Neural cell (in vitro differentiated cells): ENCODE measurements around the gene IFT81. TPM values are rescaled to one million over a fixed set of nuclear protein-coding genes. Genes with fewer than 3 reads are reported as not detected.

Experiments
- H2AFZ ChIP-seq: fragments of 200-600, 300-800 bp; sonication (generic), shearing (Covaris generic); 2 replicates; pipeline ENCODE4 v1.6.0; 2014; ENCODE audit warnings: low read depth, mild to moderate bottlenecking, antibody characterized with exemption, low read length, moderate library complexity
- H3F3A ChIP-seq: fragments of 200-600 bp; shearing (Covaris generic); 2 replicates; pipeline ENCODE4 v1.6.1; 2016; ENCODE audit warnings: mild to moderate bottlenecking, moderate library complexity, mixed read lengths, antibody characterized with exemption, low read length; ENCODE audit not compliant: insufficient read depth, poor library complexity, severe bottlenecking
- H3K27ac ChIP-seq: fragments of 200-600, 300-800 bp; sonication (generic), shearing (Covaris generic); 2 replicates; pipeline ENCODE4 v1.5.1; 2014; ENCODE audit warnings: mild to moderate bottlenecking, low read length, moderate library complexity
- H3K27me3 ChIP-seq: fragments of 300-800, 200-600 bp; sonication (generic), shearing (Covaris generic); 2 replicates; pipeline ENCODE4 v1.6.0; 2014; ENCODE audit warnings: mild to moderate bottlenecking, low read depth, low read length, moderate library complexity; ENCODE audit not compliant: insufficient read depth
- H3K36me3 ChIP-seq: fragments of 300-800, 200-600 bp; sonication (generic), shearing (Covaris generic); 2 replicates; pipeline ENCODE4 v1.5.1; 2014; ENCODE audit warnings: mild to moderate bottlenecking, antibody characterized with exemption, low read length, moderate library complexity; ENCODE audit not compliant: insufficient read depth
- H3K4me2 ChIP-seq: fragments of 300-800, 200-600 bp; sonication (generic), shearing (Covaris generic); 2 replicates; pipeline ENCODE4 v1.6.0; 2014; ENCODE audit warnings: mild to moderate bottlenecking, low read length
- H3K4me3 ChIP-seq: fragments of 300-800, 200-600 bp; sonication (generic), shearing (Covaris generic); 2 replicates; pipeline ENCODE4 v1.5.1; 2014; ENCODE audit warnings: mild to moderate bottlenecking, low read length, moderate library complexity
- H3K79me2 ChIP-seq: fragments of 200-600 bp; shearing (Covaris generic); replicated peaks from 2 replicates; pipeline ENCODE4 v1.6.0; 2014; ENCODE audit warnings: mild to moderate bottlenecking, low read length, moderate library complexity; ENCODE audit not compliant: insufficient read depth
- H3K9ac ChIP-seq: fragments of 300-800, 200-600 bp; sonication (generic), shearing (Covaris generic); 2 replicates; pipeline ENCODE4 v1.6.1; 2016; ENCODE audit warnings: mild to moderate bottlenecking, low read length, mixed read lengths
- H3K9me2 ChIP-seq: fragments of 200-600 bp; shearing (Covaris generic); 2 replicates; pipeline ENCODE4 v1.6.1; 2016; ENCODE audit warnings: mild to moderate bottlenecking, low read length, mixed read lengths; ENCODE audit not compliant: insufficient read depth
- H3K9me3 ChIP-seq: fragments of 200-600, 300-800 bp; sonication (generic), shearing (Covaris generic); 2 replicates; pipeline ENCODE4 v1.6.1; 2016; ENCODE audit warnings: mild to moderate bottlenecking, mixed run types, low read length, moderate library complexity, mixed read lengths
- H4K20me1 ChIP-seq: fragments of 200-600 bp; shearing (Covaris generic); 2 replicates; pipeline ENCODE4 v1.6.1; 2016; ENCODE audit warnings: mild to moderate bottlenecking, mixed run types; ENCODE audit not compliant: insufficient read depth
- EP300 ChIP-seq: fragments of 450-650 bp; conservative IDR thresholded peaks from 2 replicates; pipeline ENCODE4 v1.6.1; 2014; ENCODE audit warnings: antibody characterized with exemption, mild to moderate bottlenecking, moderate library complexity; ENCODE audit not compliant: poor library complexity, severe bottlenecking
- EZH2 ChIP-seq: fragments of 200-600, 300-800 bp; shearing (Covaris generic), sonication (generic); IDR thresholded peaks from 2 replicates; pipeline ENCODE4 v1.6.1; 2014; ENCODE audit warnings: antibody characterized with exemption, low read length, borderline replicate concordance, mild to moderate bottlenecking; ENCODE audit not compliant: insufficient read depth, poor library complexity, severe bottlenecking
- MXI1 ChIP-seq: fragments of 450-650 bp; conservative IDR thresholded peaks from 2 replicates; pipeline ENCODE4 v1.6.1; 2014; ENCODE audit warnings: antibody characterized with exemption, mild to moderate bottlenecking; ENCODE audit not compliant: poor library complexity, severe bottlenecking
- POLR2AphosphoS5 ChIP-seq: IDR thresholded peaks from 2 replicates; pipeline ENCODE4 v1.6.1; 2012
- RAD21 ChIP-seq: fragments of 450-650 bp; conservative IDR thresholded peaks from 2 replicates; pipeline ENCODE4 v1.6.1; 2014; ENCODE audit warnings: antibody characterized with exemption, mild to moderate bottlenecking, moderate library complexity
- SMC3 ChIP-seq: fragments of 450-650 bp; conservative IDR thresholded peaks from 2 replicates; pipeline ENCODE4 v1.6.1; 2014; ENCODE audit warnings: antibody characterized with exemption, mild to moderate bottlenecking, moderate library complexity; ENCODE audit not compliant: poor library complexity
- TAF1 ChIP-seq: IDR thresholded peaks from 2 replicates; pipeline ENCODE4 v1.6.1; 2012; ENCODE audit warnings: low read depth
- polyA plus RNA-seq: library from polyadenylated mRNA; depleted of rRNA; stranded (reverse); fragments of >200 nt; gene quantifications from 2 replicates; pipeline ENCODE4 v1.2.3, GENCODE V29; 2014
- TF ChIP-seq, protein P1 (sequence below): IDR thresholded peaks from 2 replicates; pipeline ENCODE4 v1.6.1; 2012; ENCODE audit warnings: borderline replicate concordance
- TF ChIP-seq, protein P2 (sequence below): fragments of 450-650 bp; IDR thresholded peaks from 2 replicates; pipeline ENCODE4 v1.5.1; 2014; ENCODE audit warnings: antibody characterized with exemption, mild to moderate bottlenecking, moderate library complexity; ENCODE audit not compliant: poor library complexity, severe bottlenecking

Gene IFT81
- polyA plus RNA-seq, 1 donor from 2014 or later = 120 TPM

DNA sequence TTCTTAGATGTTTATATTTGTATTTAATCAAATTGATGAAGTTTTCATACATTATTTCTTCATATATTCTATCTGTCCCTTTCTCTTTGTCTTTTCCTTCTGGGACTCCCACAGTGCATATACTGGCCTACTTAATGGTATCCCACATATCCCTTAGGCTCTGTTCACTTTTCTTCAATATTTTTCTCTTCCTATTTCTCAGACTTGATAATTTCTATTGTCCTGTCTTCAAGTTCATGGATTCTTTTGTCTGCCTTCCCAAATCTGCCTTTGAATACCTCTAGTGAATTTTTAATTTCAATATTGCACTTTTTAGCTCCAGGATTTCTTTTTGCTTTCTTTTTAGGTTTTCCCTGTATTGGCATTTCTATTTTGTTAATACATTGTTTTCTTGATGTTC is 33.4 kb downstream of the IFT81 start:
- Histone ChIP-seq H3K79me2 (no peaks in the 10 kb centered on the region), H2AFZ (no peak overlapping the region), H3K9ac (no peak overlapping the region), H3K4me3 (no peak overlapping the region), H3F3A (no peaks in the 10 kb centered on the region), H3K27ac (no peak overlapping the region), H3K27me3 (no peaks in the 10 kb centered on the region), H3K9me2 (no peaks in the 10 kb centered on the region), H3K4me2 (no peak overlapping the region), H3K9me3 (no peaks in the 10 kb centered on the region), H3K36me3 (peaks cover 17% of the 10 kb centered on the region), H4K20me1 (no peaks in the 10 kb centered on the region)
- TF ChIP-seq POLR2AphosphoS5 = no peak
- no peak for TF ChIP-seq EP300
- no peak for TF ChIP-seq SMC3
- TF ChIP-seq MXI1 = no peak
- TF ChIP-seq, protein P1, sequence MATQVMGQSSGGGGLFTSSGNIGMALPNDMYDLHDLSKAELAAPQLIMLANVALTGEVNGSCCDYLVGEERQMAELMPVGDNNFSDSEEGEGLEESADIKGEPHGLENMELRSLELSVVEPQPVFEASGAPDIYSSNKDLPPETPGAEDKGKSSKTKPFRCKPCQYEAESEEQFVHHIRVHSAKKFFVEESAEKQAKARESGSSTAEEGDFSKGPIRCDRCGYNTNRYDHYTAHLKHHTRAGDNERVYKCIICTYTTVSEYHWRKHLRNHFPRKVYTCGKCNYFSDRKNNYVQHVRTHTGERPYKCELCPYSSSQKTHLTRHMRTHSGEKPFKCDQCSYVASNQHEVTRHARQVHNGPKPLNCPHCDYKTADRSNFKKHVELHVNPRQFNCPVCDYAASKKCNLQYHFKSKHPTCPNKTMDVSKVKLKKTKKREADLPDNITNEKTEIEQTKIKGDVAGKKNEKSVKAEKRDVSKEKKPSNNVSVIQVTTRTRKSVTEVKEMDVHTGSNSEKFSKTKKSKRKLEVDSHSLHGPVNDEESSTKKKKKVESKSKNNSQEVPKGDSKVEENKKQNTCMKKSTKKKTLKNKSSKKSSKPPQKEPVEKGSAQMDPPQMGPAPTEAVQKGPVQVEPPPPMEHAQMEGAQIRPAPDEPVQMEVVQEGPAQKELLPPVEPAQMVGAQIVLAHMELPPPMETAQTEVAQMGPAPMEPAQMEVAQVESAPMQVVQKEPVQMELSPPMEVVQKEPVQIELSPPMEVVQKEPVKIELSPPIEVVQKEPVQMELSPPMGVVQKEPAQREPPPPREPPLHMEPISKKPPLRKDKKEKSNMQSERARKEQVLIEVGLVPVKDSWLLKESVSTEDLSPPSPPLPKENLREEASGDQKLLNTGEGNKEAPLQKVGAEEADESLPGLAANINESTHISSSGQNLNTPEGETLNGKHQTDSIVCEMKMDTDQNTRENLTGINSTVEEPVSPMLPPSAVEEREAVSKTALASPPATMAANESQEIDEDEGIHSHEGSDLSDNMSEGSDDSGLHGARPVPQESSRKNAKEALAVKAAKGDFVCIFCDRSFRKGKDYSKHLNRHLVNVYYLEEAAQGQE = no peak
- TF ChIP-seq, protein P2, sequence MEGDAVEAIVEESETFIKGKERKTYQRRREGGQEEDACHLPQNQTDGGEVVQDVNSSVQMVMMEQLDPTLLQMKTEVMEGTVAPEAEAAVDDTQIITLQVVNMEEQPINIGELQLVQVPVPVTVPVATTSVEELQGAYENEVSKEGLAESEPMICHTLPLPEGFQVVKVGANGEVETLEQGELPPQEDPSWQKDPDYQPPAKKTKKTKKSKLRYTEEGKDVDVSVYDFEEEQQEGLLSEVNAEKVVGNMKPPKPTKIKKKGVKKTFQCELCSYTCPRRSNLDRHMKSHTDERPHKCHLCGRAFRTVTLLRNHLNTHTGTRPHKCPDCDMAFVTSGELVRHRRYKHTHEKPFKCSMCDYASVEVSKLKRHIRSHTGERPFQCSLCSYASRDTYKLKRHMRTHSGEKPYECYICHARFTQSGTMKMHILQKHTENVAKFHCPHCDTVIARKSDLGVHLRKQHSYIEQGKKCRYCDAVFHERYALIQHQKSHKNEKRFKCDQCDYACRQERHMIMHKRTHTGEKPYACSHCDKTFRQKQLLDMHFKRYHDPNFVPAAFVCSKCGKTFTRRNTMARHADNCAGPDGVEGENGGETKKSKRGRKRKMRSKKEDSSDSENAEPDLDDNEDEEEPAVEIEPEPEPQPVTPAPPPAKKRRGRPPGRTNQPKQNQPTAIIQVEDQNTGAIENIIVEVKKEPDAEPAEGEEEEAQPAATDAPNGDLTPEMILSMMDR = no peak
- TF ChIP-seq RAD21 = no peak
- TF ChIP-seq TAF1 = no peak

DNA sequence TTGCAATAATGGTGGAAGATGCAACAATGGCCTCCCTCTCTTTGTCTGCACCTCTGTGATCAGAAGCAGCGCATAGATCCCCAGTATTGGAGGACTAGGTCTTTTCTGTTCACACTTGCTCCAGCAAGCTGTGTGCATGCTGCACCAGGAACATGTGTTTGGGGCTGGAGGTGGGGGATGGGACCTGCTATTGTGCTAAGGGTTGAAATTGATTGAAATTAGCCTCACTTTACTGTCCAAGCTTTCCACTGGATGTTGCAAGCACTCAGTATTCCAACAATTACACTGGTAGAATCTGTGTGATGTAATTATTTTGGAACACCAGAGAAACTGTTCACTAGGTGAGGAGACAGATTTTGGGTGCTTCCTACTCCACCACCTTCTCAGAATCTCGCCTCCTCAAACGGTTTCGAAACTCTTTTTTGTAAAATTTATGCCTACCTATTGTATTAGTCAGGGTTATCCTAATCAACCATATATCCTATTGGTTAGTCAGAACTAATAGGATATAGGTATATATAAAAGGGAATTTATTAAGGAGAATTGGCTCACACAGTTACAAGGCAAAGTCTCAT is 35.6 kb downstream of the IFT81 start:
- no peaks in the 10 kb centered on the region for H3K27me3 ChIP-seq
- no peak overlapping the region for H3K4me2 ChIP-seq
- TF ChIP-seq, protein P2 = no peak
- TF ChIP-seq POLR2AphosphoS5 (no peak), MXI1 (no peak), SMC3 (no peak), EP300 (no peak), EZH2 (no peak)
- no peak overlapping the region for H3K9ac ChIP-seq
- H3K9me3 ChIP-seq = no peaks in the 10 kb centered on the region
- H3F3A ChIP-seq = no peaks in the 10 kb centered on the region
- H2AFZ ChIP-seq = no peak overlapping the region
- H3K79me2 ChIP-seq = no peaks in the 10 kb centered on the region
- H4K20me1 ChIP-seq = no peaks in the 10 kb centered on the region
- H3K9me2 ChIP-seq = no peaks in the 10 kb centered on the region
- H3K4me3 ChIP-seq = no peak overlapping the region
- peaks cover 25% of the 10 kb centered on the region for H3K36me3 ChIP-seq
- no peak overlapping the region for H3K27ac ChIP-seq
